HCT116 (cell line): ENCODE measurements around the gene POMGNT2. TPM values are rescaled to one million over a fixed set of nuclear protein-coding genes. Genes with fewer than 3 reads are reported as not detected.

Experiments used
- ATAC-seq: fragments of 200-7000 bp; cut with Tn5 transposase; 2 replicates; pipeline ENCODE4 v1.9.1; 2020; ENCODE audit warnings: mild to moderate bottlenecking, moderate library complexity
- BruUV-seq: library from RNA; stranded (reverse); fragments of 400-500 nt; replicated peaks from 2 replicates; lab custom pipeline; 2021; lab: Mats Ljungman, UMichigan
- CTCF ChIA-PET: fragments of 300-600 bp; sonication (Branson Sonifier 250); formaldehyde crosslinking; loops from one replicate; lab custom pipeline; 2021; ENCODE audit warnings: antibody characterized with exemption; lab: Charles Lee
- POLR2A ChIA-PET: fragments of 300-600, 350-600 bp; sonication (Branson Sonifier 250); formaldehyde crosslinking; loops from one replicate; lab custom pipeline; 2021; ENCODE audit warnings: antibody characterized with exemption; lab: Charles Lee
- RAD21 ChIA-PET, 2 experiments: fragments of 300-600 bp; sonication (Branson Sonifier 250); formaldehyde crosslinking; loops; one replicate each; lab custom pipeline; 2023; ENCODE audit warnings: low total read pairs in 2 of 2; ENCODE audit not compliant: uncharacterized antibody in 2 of 2, unreplicated experiment in 2 of 2, low non-redundant PET in 1 of 2; lab: Charles Lee
- DNase-seq: peaks from one replicate; pipeline ENCODE4 v3.0.0-alpha.2; 2010; ENCODE audit warnings: low read depth, low spot score
- H2AFZ ChIP-seq: fragments of 200-600 bp; shearing (Covaris generic), sonication (generic); 2 replicates; pipeline ENCODE4 v1.6.1; 2017; ENCODE audit warnings: low read depth, mixed run types, mixed read lengths, antibody characterized with exemption, low read length; ENCODE audit not compliant: poor library complexity, severe bottlenecking
- H3K27ac ChIP-seq: 2 replicates; pipeline ENCODE4 v1.5.1; 2012; ENCODE audit warnings: low read depth, low read length
- H3K27me3 ChIP-seq: fragments of 200-600 bp; sonication (generic); 2 replicates; pipeline ENCODE4 v1.6.1; 2016; ENCODE audit warnings: mixed run types, low read length, mixed read lengths; ENCODE audit not compliant: insufficient read depth
- H3K36me3 ChIP-seq, 2 experiments: fragments of 200-500 bp in 1 of 2; fragments of 200-600 bp in 1 of 2; sonication (Bioruptor generic) in 1 of 2; sonication (generic) in 1 of 2; 2 replicates each; pipeline versions ENCODE4 v1.5.1 to v1.6.1; 2014 to 2016; ENCODE audit warnings: low read length in 2 of 2, inconsistent platforms in 1 of 2, mixed read lengths in 1 of 2, mixed run types in 1 of 2; ENCODE audit not compliant: insufficient read depth in 2 of 2, control insufficient read depth in 1 of 2
- H3K4me1 ChIP-seq, 2 experiments: fragments of 200-600 bp in 1 of 2; sonication (generic) in 1 of 2; 2 replicates each; pipeline versions ENCODE4 v1.5.1 to v1.6.1; 2012 to 2017; ENCODE audit warnings: low read length in 2 of 2, inconsistent platforms in 1 of 2, mild to moderate bottlenecking in 1 of 2, mixed read lengths in 1 of 2, mixed run types in 1 of 2, moderate library complexity in 1 of 2; ENCODE audit not compliant: insufficient read depth in 2 of 2, control insufficient read depth in 1 of 2
- H3K4me2 ChIP-seq: fragments of 200-600 bp; sonication (generic); 2 replicates; pipeline ENCODE4 v1.6.1; 2017; ENCODE audit warnings: mixed run types, low read length, mixed read lengths
- H3K4me3 ChIP-seq, 2 experiments: fragments of 200-600 bp in 1 of 2; sonication (generic) in 1 of 2; replicated peaks in 1 of 2; 2 replicates each; pipeline ENCODE4 v1.5.1; 2011 to 2016; ENCODE audit warnings: low read length in 2 of 2, control low read depth in 1 of 2, low read depth in 1 of 2, mild to moderate bottlenecking in 1 of 2, mixed read lengths in 1 of 2, mixed run types in 1 of 2
- H3K79me2 ChIP-seq: fragments of 200-600 bp; sonication (generic); 2 replicates; pipeline ENCODE4 v1.6.1; 2017; ENCODE audit warnings: mild to moderate bottlenecking, mixed run types, low read length, moderate library complexity, mixed read lengths; ENCODE audit not compliant: insufficient read depth
- H3K9ac ChIP-seq: fragments of 200-600 bp; sonication (generic); 2 replicates; pipeline ENCODE4 v1.6.1; 2016; ENCODE audit warnings: low read length, mixed read lengths
- H3K9me2 ChIP-seq: fragments of 200-600 bp; sonication (generic), shearing (Covaris generic); 2 replicates; pipeline ENCODE4 v1.6.1; 2017; ENCODE audit warnings: mixed run types, mild to moderate bottlenecking, moderate library complexity; ENCODE audit not compliant: insufficient read depth
- H3K9me3 ChIP-seq, 2 experiments: fragments of 200-500 bp in 1 of 2; fragments of 200-600 bp in 1 of 2; sonication (Bioruptor generic) in 1 of 2; sonication (generic) in 1 of 2; 2 replicates each; pipeline ENCODE4 v1.6.1; 2014 to 2017; ENCODE audit warnings: low read length in 2 of 2, mixed read lengths in 2 of 2, inconsistent platforms in 1 of 2, low read depth in 1 of 2, mild to moderate bottlenecking in 1 of 2, mixed run types in 1 of 2, moderate library complexity in 1 of 2; ENCODE audit not compliant: control insufficient read depth in 1 of 2, insufficient read depth in 1 of 2
- H4K20me1 ChIP-seq: fragments of 200-600 bp; sonication (generic), shearing (Covaris generic); 2 replicates; pipeline ENCODE4 v1.6.1; 2017; ENCODE audit warnings: mixed run types, mild to moderate bottlenecking, moderate library complexity; ENCODE audit not compliant: insufficient read depth
- ATF3 ChIP-seq: IDR thresholded peaks from 2 replicates; pipeline ENCODE4 v1.6.1; 2012
- MAX ChIP-seq: IDR thresholded peaks from 2 replicates; pipeline ENCODE4 v1.6.1; 2012
- POLR2A ChIP-seq: IDR thresholded peaks from 2 replicates; pipeline ENCODE4 v1.7.0; 2011; ENCODE audit warnings: borderline replicate concordance; ENCODE audit not compliant: insufficient read depth, insufficient read length; ENCODE audit errors: extremely low read depth
- SP1 ChIP-seq: IDR thresholded peaks from 2 replicates; pipeline ENCODE4 v1.6.1; 2012; ENCODE audit warnings: low read depth
- TCF7L2 ChIP-seq: IDR thresholded peaks from 2 replicates; pipeline ENCODE4 v1.7.0; 2011; ENCODE audit warnings: borderline replicate concordance, inconsistent platforms; ENCODE audit not compliant: insufficient read depth, insufficient read length; ENCODE audit errors: extremely low read depth
- intact Hi-C: fragments of 100-400 bp; cut with micrococcal nuclease; formaldehyde crosslinking; loops from 2 replicates; pipeline ENCODE4 v1.10.0; 2022
- total RNA-seq: library from RNA; stranded (reverse); gene quantifications from one replicate; pipeline ENCODE4 v1.2.1, GENCODE V29; 2021; ENCODE audit not compliant: unreplicated experiment
- TF ChIP-seq, protein P1 (sequence below), 3 experiments: fragments of 200-600 bp in 1 of 3; sonication (generic) in 1 of 3; IDR thresholded peaks in 2 of 3; conservative IDR thresholded peaks in 1 of 3; 2 replicates each; pipeline ENCODE4 v1.5.1; 2012 to 2017; ENCODE audit warnings: low read depth in 2 of 3, low read length in 2 of 3, antibody characterized with exemption in 1 of 3, borderline replicate concordance in 1 of 3, control low read depth in 1 of 3, mild to moderate bottlenecking in 1 of 3, mixed read lengths in 1 of 3, mixed run types in 1 of 3, moderate library complexity in 1 of 3; ENCODE audit not compliant: insufficient read depth in 1 of 3

The POMGNT2 gene
- total RNA-seq, 1 experiment from 2014 or later = 21.6 TPM

DNA sequence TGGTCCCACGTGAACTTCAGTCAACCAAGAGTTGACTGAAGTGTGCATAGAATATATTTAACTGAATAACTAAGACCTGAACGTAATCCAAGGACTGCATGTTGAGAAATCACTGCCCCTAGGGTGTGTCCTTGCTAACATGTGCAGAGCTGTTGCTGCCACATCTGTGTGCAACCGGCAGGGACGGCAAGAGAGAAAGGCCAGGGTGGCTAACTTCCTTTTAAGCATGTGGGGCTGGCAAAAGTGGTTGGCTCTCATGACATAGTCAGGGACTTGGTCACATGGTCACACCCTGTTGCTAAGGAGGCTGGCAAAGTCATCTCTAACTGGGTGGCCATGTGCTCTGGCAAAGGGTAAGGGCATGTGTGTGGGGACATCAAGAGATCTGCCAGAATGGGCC lies 74.4 kb downstream of the POMGNT2 start:
- Histone ChIP-seq H3K9me2 (no peaks in the 10 kb centered on the region), H3K9me3 (no peaks in the 10 kb centered on the region), H3K27ac (no peak overlapping the region), H4K20me1 (no peaks in the 10 kb centered on the region), H2AFZ (no peak overlapping the region), H3K27me3 (no peaks in the 10 kb centered on the region; the same call in 1 of the 2 replicates), H3K79me2 (no peaks in the 10 kb centered on the region)
- DNase-seq (no peak), ATAC-seq (no peak)
- ChIA-PET POLR2A (no interaction called here), CTCF (no interaction called here)
- TF ChIP-seq MAX (no peak), POLR2A (no peak), ATF3 (no peak), TCF7L2 (no peak), SP1 (no peak)
- TF ChIP-seq, protein P1, sequence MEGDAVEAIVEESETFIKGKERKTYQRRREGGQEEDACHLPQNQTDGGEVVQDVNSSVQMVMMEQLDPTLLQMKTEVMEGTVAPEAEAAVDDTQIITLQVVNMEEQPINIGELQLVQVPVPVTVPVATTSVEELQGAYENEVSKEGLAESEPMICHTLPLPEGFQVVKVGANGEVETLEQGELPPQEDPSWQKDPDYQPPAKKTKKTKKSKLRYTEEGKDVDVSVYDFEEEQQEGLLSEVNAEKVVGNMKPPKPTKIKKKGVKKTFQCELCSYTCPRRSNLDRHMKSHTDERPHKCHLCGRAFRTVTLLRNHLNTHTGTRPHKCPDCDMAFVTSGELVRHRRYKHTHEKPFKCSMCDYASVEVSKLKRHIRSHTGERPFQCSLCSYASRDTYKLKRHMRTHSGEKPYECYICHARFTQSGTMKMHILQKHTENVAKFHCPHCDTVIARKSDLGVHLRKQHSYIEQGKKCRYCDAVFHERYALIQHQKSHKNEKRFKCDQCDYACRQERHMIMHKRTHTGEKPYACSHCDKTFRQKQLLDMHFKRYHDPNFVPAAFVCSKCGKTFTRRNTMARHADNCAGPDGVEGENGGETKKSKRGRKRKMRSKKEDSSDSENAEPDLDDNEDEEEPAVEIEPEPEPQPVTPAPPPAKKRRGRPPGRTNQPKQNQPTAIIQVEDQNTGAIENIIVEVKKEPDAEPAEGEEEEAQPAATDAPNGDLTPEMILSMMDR (IDR thresholded peaks at IDR 0.05 in 2 of 3, conservative IDR thresholded peaks at IDR 0.05 in 1 of 3; ENCODE audit: borderline replicate concordance in 1 of 3, insufficient read depth in 1 of 3, low read depth in 2 of 3, low read length in 2 of 3) = no peak
- TF ChIP-seq, all 23 proteins: peak for 0
- H3K4me3 ChIP-seq = no peak overlapping the region
- no peak overlapping the region for H3K9ac ChIP-seq
- H3K4me1 ChIP-seq = peaks cover 0 to 6% of the 10 kb centered on the region in 2 experiments; a peak in 1 of 4 replicates
- BruUV-seq = no TSS peak
- intact Hi-C loops = no loop called here
- RAD21 ChIA-PET = no interaction called here
- H3K36me3 ChIP-seq = no peaks in the 10 kb centered on the region
- no peak overlapping the region for H3K4me2 ChIP-seq
